Neural progenitor cell (in vitro differentiated cells): ENCODE results near the gene MAST1.

Experiments
- CTCF ChIP-seq: fragments of 200-600 bp; sonication (generic); IDR thresholded peaks from 2 replicates; pipeline ENCODE4 v1.5.1; 2017; ENCODE audit warnings: antibody characterized with exemption, mild to moderate bottlenecking
- EZH2 ChIP-seq: fragments of 200-600 bp; sonication (generic); IDR thresholded peaks from 2 replicates; pipeline ENCODE4 v1.6.1; 2017; ENCODE audit warnings: antibody characterized with exemption, mild to moderate bottlenecking, moderate library complexity
- EZH2phosphoT487 ChIP-seq: fragments of 200-600 bp; sonication (generic); IDR thresholded peaks from 2 replicates; pipeline ENCODE4 v1.6.1; 2017; ENCODE audit warnings: antibody characterized with exemption

- TF ChIP-seq CTCF (no peak), EZH2 (no peak), EZH2phosphoT487 (no peak)
These were observed 28.3 kb downstream of the MAST1 start for GRCh38 chr19:12866416-12867119.
